ENCODE data around the gene DAZAP1.

Gene DAZAP1

GRCh38 chr19:1451916-1452801, 44.8 kb downstream of the DAZAP1 start:
- H3K4me1 ChIP-seq (ENCODE audit: control insufficient read depth in 2 of 2, insufficient read depth in 2 of 2, low read length in 2 of 2): peaks cover 8 to 9% of the 10 kb centered on the region in 2 donors
- no peak overlapping the region for H3K27ac ChIP-seq (ENCODE audit: low read depth in 2 of 2, low read length in 2 of 2)
- H3K9me3 ChIP-seq (ENCODE audit: control insufficient read depth in 2 of 2, low read length in 2 of 2): no peaks in the 10 kb centered on the region
- H3K36me3 ChIP-seq (ENCODE audit: control insufficient read depth in 2 of 2, insufficient read depth in 2 of 2, low read length in 2 of 2): no peaks in the 10 kb centered on the region
- H3K27me3 ChIP-seq (ENCODE audit: control insufficient read depth in 2 of 2, insufficient read depth in 2 of 2, low read length in 2 of 2): peaks cover 50 to 70% of the 10 kb centered on the region in 2 donors
- no peak overlapping the region for H3K4me3 ChIP-seq (ENCODE audit: low read length in 2 of 2)
- H3K9ac ChIP-seq (ENCODE audit: low read depth in 1 of 2, low read length in 2 of 2): no peak overlapping the region

GRCh38 chr19:1452802-1453524, 45.6 kb downstream of the DAZAP1 start:
- Histone ChIP-seq H3K4me1 (ENCODE audit: control insufficient read depth in 2 of 2, insufficient read depth in 2 of 2, low read length in 2 of 2) (peaks cover 8 to 9% of the 10 kb centered on the region in 2 donors), H3K4me3 (ENCODE audit: low read length in 2 of 2) (no peak overlapping the region), H3K27ac (ENCODE audit: low read depth in 2 of 2, low read length in 2 of 2) (no peak overlapping the region), H3K27me3 (ENCODE audit: control insufficient read depth in 2 of 2, insufficient read depth in 2 of 2, low read length in 2 of 2) (peaks cover 46 to 69% of the 10 kb centered on the region in 2 donors), H3K9me3 (ENCODE audit: control insufficient read depth in 2 of 2, low read length in 2 of 2) (no peaks in the 10 kb centered on the region), H3K36me3 (ENCODE audit: control insufficient read depth in 2 of 2, insufficient read depth in 2 of 2, low read length in 2 of 2) (no peaks in the 10 kb centered on the region), H3K9ac (ENCODE audit: low read depth in 1 of 2, low read length in 2 of 2) (no peak overlapping the region)

- Histone ChIP-seq H3K27ac (ENCODE audit: low read depth in 2 of 2, low read length in 2 of 2) (no peak overlapping the region), H3K4me3 (ENCODE audit: low read length in 2 of 2) (no peak overlapping the region), H3K4me1 (ENCODE audit: control insufficient read depth in 2 of 2, insufficient read depth in 2 of 2, low read length in 2 of 2) (peaks cover 8 to 9% of the 10 kb centered on the region in 2 donors), H3K36me3 (ENCODE audit: control insufficient read depth in 2 of 2, insufficient read depth in 2 of 2, low read length in 2 of 2) (no peaks in the 10 kb centered on the region), H3K9ac (ENCODE audit: low read depth in 1 of 2, low read length in 2 of 2) (no peak overlapping the region), H3K9me3 (ENCODE audit: control insufficient read depth in 2 of 2, low read length in 2 of 2) (no peaks in the 10 kb centered on the region), H3K27me3 (ENCODE audit: control insufficient read depth in 2 of 2, insufficient read depth in 2 of 2, low read length in 2 of 2) (peaks cover 49 to 72% of the 10 kb centered on the region in 2 donors)
These were observed 46.4 kb downstream of the DAZAP1 start for GRCh38 chr19:1453525-1454364.

GRCh38 chr19:1455002-1455335, 47.6 kb downstream of the DAZAP1 start:
- H3K36me3 ChIP-seq (ENCODE audit: control insufficient read depth in 2 of 2, insufficient read depth in 2 of 2, low read length in 2 of 2): no peaks in the 10 kb centered on the region
- H3K9ac ChIP-seq (ENCODE audit: low read depth in 1 of 2, low read length in 2 of 2): no peak overlapping the region
- no peak overlapping the region for H3K4me3 ChIP-seq (ENCODE audit: low read length in 2 of 2)
- peaks cover 46 to 68% of the 10 kb centered on the region in 2 donors for H3K27me3 ChIP-seq (ENCODE audit: control insufficient read depth in 2 of 2, insufficient read depth in 2 of 2, low read length in 2 of 2)
- peaks cover 8 to 9% of the 10 kb centered on the region in 2 donors for H3K4me1 ChIP-seq (ENCODE audit: control insufficient read depth in 2 of 2, insufficient read depth in 2 of 2, low read length in 2 of 2)
- no peak overlapping the region for H3K27ac ChIP-seq (ENCODE audit: low read depth in 2 of 2, low read length in 2 of 2)
- no peaks in the 10 kb centered on the region for H3K9me3 ChIP-seq (ENCODE audit: control insufficient read depth in 2 of 2, low read length in 2 of 2)

GRCh38 chr19:1455336-1456120, 48.1 kb downstream of the DAZAP1 start:
- Histone ChIP-seq H3K4me3 (ENCODE audit: low read length in 2 of 2) (no peak overlapping the region), H3K4me1 (ENCODE audit: control insufficient read depth in 2 of 2, insufficient read depth in 2 of 2, low read length in 2 of 2) (peaks cover 8 to 9% of the 10 kb centered on the region in 2 donors), H3K36me3 (ENCODE audit: control insufficient read depth in 2 of 2, insufficient read depth in 2 of 2, low read length in 2 of 2) (no peaks in the 10 kb centered on the region), H3K9me3 (ENCODE audit: control insufficient read depth in 2 of 2, low read length in 2 of 2) (no peaks in the 10 kb centered on the region), H3K27ac (ENCODE audit: low read depth in 2 of 2, low read length in 2 of 2) (no peak overlapping the region), H3K9ac (ENCODE audit: low read depth in 1 of 2, low read length in 2 of 2) (no peak overlapping the region), H3K27me3 (ENCODE audit: control insufficient read depth in 2 of 2, insufficient read depth in 2 of 2, low read length in 2 of 2) (peaks cover 43 to 63% of the 10 kb centered on the region in 2 donors)

DNA sequence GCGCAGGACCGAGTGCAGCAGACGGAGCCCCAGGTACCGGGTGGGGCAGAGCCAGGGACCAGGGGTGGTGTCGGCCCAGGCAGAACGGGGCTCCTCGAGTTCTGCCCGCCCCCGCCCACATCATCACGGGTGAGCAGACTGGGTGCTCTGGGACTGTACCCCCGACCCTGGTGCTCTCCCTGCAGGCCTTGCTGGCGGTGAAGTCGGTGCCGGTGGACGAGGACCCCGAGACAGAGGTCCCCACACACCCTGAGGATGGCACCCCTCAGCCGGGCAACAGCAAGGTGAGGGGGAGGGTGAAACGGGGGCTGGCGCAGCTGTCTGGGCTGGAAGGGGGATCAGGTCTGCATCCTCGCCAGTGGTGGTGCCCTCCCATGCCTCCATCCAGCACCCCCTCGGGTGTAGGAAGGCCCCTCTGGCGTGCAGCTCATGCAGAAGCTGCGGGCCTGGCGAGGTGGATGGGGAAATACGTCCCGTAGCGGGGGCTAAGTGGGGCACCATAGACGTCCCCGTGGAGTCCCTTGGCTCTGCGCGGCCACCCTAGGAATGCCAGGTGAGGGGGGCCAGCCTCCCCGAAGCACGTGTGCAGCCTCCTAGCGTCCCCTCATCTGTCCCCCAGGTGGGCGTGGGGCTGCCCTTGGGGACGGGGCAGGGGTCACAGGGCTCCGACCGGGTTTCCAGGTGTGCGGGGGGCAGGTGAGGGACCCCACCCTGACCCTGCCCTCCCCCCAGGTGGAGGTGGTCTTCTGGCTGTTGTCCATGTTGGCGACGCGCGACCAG, 48.9 kb downstream of the DAZAP1 start:
- H3K9me3 ChIP-seq (ENCODE audit: control insufficient read depth in 2 of 2, low read length in 2 of 2): no peaks in the 10 kb centered on the region
- no peaks in the 10 kb centered on the region for H3K36me3 ChIP-seq (ENCODE audit: control insufficient read depth in 2 of 2, insufficient read depth in 2 of 2, low read length in 2 of 2)
- peaks cover 35 to 55% of the 10 kb centered on the region in 2 donors for H3K27me3 ChIP-seq (ENCODE audit: control insufficient read depth in 2 of 2, insufficient read depth in 2 of 2, low read length in 2 of 2)
- H3K27ac ChIP-seq (ENCODE audit: low read depth in 2 of 2, low read length in 2 of 2): no peak overlapping the region
- H3K9ac ChIP-seq (ENCODE audit: low read depth in 1 of 2, low read length in 2 of 2): no peak overlapping the region
- no peak overlapping the region for H3K4me3 ChIP-seq (ENCODE audit: low read length in 2 of 2)
- peaks cover 8 to 9% of the 10 kb centered on the region in 2 donors for H3K4me1 ChIP-seq (ENCODE audit: control insufficient read depth in 2 of 2, insufficient read depth in 2 of 2, low read length in 2 of 2)

DNA sequence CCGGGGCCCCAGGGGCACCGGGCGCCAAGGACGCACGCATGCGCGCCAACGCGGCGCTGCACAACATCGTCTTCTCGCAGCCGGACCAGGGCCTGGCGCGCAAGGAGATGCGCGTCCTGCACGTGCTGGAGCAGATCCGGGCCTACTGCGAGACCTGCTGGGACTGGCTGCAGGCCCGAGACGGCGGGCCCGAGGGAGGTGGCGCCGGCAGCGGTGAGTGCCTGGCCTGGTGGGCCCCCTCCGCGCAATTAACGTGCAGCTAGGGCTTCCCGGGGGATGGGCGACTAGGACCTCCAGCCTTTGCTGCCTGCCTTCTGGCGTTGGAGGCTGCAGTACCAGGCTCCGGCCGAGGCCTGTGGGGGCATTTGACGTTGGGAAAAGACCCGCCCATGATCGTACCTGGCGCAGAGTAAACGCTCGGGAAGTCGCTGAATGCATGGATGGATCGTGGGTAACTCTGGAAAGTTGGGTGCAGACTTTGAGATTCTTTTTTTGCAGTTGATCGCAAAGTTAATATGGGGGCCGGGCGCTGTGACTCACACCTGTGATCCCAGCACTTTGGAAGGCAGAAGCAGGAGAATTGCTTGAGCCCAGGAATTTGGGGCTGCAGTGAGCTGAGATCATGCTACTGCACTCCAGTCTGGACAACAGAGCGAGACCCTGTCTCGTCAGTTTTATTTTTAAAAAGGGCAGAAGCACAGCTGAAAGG, 49.8 kb downstream of the DAZAP1 start:
- Histone ChIP-seq H3K27me3 (ENCODE audit: control insufficient read depth in 2 of 2, insufficient read depth in 2 of 2, low read length in 2 of 2) (peaks cover 30 to 47% of the 10 kb centered on the region in 2 donors), H3K9ac (ENCODE audit: low read depth in 1 of 2, low read length in 2 of 2) (no peak overlapping the region), H3K4me1 (ENCODE audit: control insufficient read depth in 2 of 2, insufficient read depth in 2 of 2, low read length in 2 of 2) (peaks cover 8 to 9% of the 10 kb centered on the region in 2 donors), H3K36me3 (ENCODE audit: control insufficient read depth in 2 of 2, insufficient read depth in 2 of 2, low read length in 2 of 2) (no peaks in the 10 kb centered on the region), H3K4me3 (ENCODE audit: low read length in 2 of 2) (no peak overlapping the region), H3K9me3 (ENCODE audit: control insufficient read depth in 2 of 2, low read length in 2 of 2) (no peaks in the 10 kb centered on the region), H3K27ac (ENCODE audit: low read depth in 2 of 2, low read length in 2 of 2) (no peak overlapping the region)

DNA sequence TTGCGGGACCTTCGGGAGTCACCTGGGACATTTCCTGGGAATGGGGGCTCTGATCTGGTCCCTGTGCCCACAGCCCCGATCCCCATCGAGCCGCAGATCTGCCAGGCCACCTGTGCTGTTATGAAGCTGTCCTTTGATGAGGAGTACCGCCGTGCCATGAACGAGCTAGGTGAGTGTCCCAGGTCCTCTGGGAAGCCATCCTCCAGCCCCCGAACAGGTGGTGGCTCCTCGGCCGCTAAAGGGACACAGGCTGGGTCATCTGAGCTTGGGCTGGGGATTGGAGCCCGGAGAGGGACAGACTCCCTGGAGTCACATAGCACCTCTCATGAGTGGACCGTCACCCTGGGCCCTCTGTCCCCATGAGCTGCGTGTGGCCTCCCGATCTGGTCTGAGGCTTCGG, 50.5 kb downstream of the DAZAP1 start:
- Histone ChIP-seq H3K36me3 (ENCODE audit: control insufficient read depth in 2 of 2, insufficient read depth in 2 of 2, low read length in 2 of 2) (no peaks in the 10 kb centered on the region), H3K27me3 (ENCODE audit: control insufficient read depth in 2 of 2, insufficient read depth in 2 of 2, low read length in 2 of 2) (peaks cover 23 to 39% of the 10 kb centered on the region in 2 donors), H3K9me3 (ENCODE audit: control insufficient read depth in 2 of 2, low read length in 2 of 2) (no peaks in the 10 kb centered on the region), H3K27ac (ENCODE audit: low read depth in 2 of 2, low read length in 2 of 2) (no peak overlapping the region), H3K4me1 (ENCODE audit: control insufficient read depth in 2 of 2, insufficient read depth in 2 of 2, low read length in 2 of 2) (peaks cover 8 to 9% of the 10 kb centered on the region in 2 donors), H3K4me3 (ENCODE audit: low read length in 2 of 2) (no peak overlapping the region), H3K9ac (ENCODE audit: low read depth in 1 of 2, low read length in 2 of 2) (no peak overlapping the region)

All from mucosa of rectum (tissue), 2 donors.